ENCODE results near the gene CCL18.
"Not testable (repeated sequence)": the region's sequence is repeated elsewhere in the genome, so short reads cannot be mapped to it uniquely, and the experiment has no call there.

Gene CCL18

DNA sequence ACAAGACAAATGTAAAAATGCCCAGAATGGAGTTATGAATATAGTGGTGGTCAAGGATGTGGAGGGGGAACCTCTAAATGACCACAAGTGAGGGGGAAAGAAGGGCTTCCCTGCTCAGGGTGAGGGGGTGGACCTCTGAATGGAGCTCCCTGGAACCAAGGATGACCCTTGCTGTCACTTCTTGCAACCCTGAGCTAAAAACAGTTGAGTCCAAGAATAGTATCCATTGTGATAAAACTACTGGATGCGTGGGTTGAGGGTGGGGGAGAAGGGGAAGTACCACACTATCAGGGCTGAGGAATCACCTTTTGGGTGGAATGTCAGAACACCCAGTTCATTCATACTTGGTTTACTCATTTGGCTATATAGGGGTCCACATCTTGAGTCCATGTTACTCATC lies 34.9 kb downstream of the CCL18 start:
- H3K27me3 ChIP-seq (ENCODE audit: low read depth); H3K4me3 ChIP-seq; H3K4me1 ChIP-seq; H3K36me3 ChIP-seq (replicated peaks); H3K9me3 ChIP-seq; in situ Hi-C loops (cut with MboI; ENCODE audit: low sequenced_read_pairs); DNase-seq (ENCODE audit: low spot score in 2 of 2): not testable (repeated sequence)

DNA sequence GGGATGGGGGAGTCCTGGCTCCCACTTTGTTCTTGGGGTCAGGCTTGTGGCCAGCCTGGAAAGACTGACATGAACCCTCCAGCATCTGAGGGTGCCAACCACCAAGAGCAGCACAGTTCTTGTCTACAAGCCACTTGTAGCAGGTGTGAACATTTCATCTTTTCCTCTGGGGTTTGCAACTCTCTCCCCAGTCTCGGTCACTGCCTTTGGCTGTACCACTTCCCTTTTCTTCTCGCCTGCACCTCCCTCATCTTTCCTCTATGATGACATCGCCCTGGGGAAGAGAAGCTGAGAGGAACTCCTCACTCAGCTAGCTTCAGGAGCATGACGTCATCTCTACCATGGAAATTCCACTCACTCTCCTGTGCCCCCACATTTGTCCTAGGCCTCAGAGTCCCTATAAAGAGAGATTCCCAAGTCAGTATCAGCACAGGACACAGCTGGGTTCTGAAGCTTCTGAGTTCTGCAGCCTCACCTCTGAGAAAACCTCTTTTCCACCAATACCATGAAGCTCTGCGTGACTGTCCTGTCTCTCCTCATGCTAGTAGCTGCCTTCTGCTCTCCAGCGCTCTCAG lies 39.4 kb downstream of the CCL18 start, which contains the start of gene CCL4:
Gene CCL4, plus strand, starts transcription at position 427 of the 575 bp plus-strand sequence. Its CDS starts 79 bp downstream, at position 506.
- H3K4me3 ChIP-seq: not testable (repeated sequence)

DNA sequence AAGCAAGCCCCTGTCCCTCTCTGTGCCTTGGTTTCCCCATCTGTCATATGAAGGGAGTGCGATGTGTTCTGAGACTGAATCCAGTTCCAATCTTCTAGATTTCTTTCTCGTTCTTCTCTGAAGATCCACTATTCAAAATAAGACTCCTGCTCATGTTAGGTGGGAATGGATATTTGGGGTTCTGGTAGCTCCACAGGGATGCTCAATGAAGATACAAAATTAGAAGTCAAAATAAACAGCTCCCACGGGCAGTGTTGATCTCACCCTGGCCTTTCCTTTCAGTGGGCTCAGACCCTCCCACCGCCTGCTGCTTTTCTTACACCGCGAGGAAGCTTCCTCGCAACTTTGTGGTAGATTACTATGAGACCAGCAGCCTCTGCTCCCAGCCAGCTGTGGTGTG lies 40.2 kb downstream of the CCL18 start:
- H3K27me3 ChIP-seq (ENCODE audit: low read depth); H3K4me3 ChIP-seq; in situ Hi-C loops (cut with MboI; ENCODE audit: low sequenced_read_pairs); DNase-seq (ENCODE audit: low spot score in 2 of 2); H3K9me3 ChIP-seq; H3K36me3 ChIP-seq (replicated peaks); H3K4me1 ChIP-seq: not testable (repeated sequence)

More for the DNA sequence above, 39.4 kb downstream of the CCL18 start, which contains the start of gene CCL4:
- H3K27me3 ChIP-seq (ENCODE audit: low read depth); H3K36me3 ChIP-seq (replicated peaks); H3K4me1 ChIP-seq; H3K9me3 ChIP-seq; in situ Hi-C loops (cut with MboI; ENCODE audit: low sequenced_read_pairs); DNase-seq (ENCODE audit: low spot score in 2 of 2): not testable (repeated sequence)

GRCh38 chr17:36104701-36105181 lies 40.7 kb downstream of the CCL18 start:
- Histone ChIP-seq H3K4me1 (no peaks in the 10 kb centered on the region), H3K4me3 (no peak overlapping the region), H3K36me3 (replicated peaks) (no peaks in the 10 kb centered on the region), H3K9me3 (no peaks in the 10 kb centered on the region), H3K27me3 (ENCODE audit: low read depth) (no peaks in the 10 kb centered on the region; the same call in 1 of the 2 replicates)
- in situ Hi-C loops (cut with MboI; ENCODE audit: low sequenced_read_pairs): no loop called here
- no peak for DNase-seq (ENCODE audit: low spot score in 2 of 2)

GRCh38 chr17:36105781-36106492 lies 41.9 kb downstream of the CCL18 start:
- no peaks in the 10 kb centered on the region for H3K9me3 ChIP-seq
- no peaks in the 10 kb centered on the region; the same call in 1 of the 2 replicates for H3K27me3 ChIP-seq (ENCODE audit: low read depth)
- no peaks in the 10 kb centered on the region for H3K4me1 ChIP-seq
- no peak for DNase-seq (ENCODE audit: low spot score in 2 of 2)
- no peaks in the 10 kb centered on the region for H3K36me3 ChIP-seq (replicated peaks)
- no peak overlapping the region for H3K4me3 ChIP-seq
- in situ Hi-C loops (cut with MboI; ENCODE audit: low sequenced_read_pairs): no loop called here

- in situ Hi-C loops (cut with MboI; ENCODE audit: low sequenced_read_pairs): no loop called here
- Histone ChIP-seq H3K4me1 (no peaks in the 10 kb centered on the region), H3K36me3 (replicated peaks) (no peaks in the 10 kb centered on the region), H3K27me3 (ENCODE audit: low read depth) (no peaks in the 10 kb centered on the region; the same call in 1 of the 2 replicates), H3K4me3 (no peak overlapping the region), H3K9me3 (no peaks in the 10 kb centered on the region)
- no peak for DNase-seq (ENCODE audit: low spot score in 2 of 2)
Observed at GRCh38 chr17:36106493-36106835, 42.4 kb downstream of the CCL18 start.

DNA sequence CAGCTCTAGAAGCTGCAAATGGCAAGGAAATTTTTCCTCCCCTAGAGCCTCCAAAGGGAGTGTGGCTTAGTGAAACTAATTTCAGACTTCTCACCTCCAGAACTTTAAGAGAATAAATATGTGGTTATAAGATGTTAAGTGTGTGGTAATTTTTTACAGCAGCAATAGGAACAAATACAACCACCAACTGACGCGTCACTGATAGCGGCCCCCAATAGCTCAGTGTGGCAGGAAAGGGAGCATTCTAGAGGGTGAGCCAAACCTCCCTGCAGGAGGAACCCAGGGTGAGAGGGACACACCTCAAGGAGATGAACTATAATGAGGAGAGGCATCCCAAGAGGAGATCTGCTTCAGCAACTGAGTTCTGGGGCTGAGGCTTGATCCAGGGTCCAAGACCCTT lies 43.6 kb downstream of the CCL18 start:
- Histone ChIP-seq H3K9me3 (no peaks in the 10 kb centered on the region), H3K4me3 (no peak overlapping the region), H3K36me3 (replicated peaks) (no peaks in the 10 kb centered on the region), H3K4me1 (no peaks in the 10 kb centered on the region), H3K27me3 (ENCODE audit: low read depth) (no peaks in the 10 kb centered on the region; the same call in 1 of the 2 replicates)
- in situ Hi-C loops (cut with MboI; ENCODE audit: low sequenced_read_pairs): no loop called here
- DNase-seq (ENCODE audit: low spot score in 2 of 2): no peak

- H3K36me3 ChIP-seq (replicated peaks); DNase-seq (ENCODE audit: low spot score in 2 of 2); H3K4me1 ChIP-seq; in situ Hi-C loops (cut with MboI; ENCODE audit: low sequenced_read_pairs); H3K27me3 ChIP-seq (ENCODE audit: low read depth); H3K4me3 ChIP-seq; H3K9me3 ChIP-seq: not testable (repeated sequence)
Observed at GRCh38 chr17:36108265-36108664, 44.2 kb downstream of the CCL18 start.

DNA sequence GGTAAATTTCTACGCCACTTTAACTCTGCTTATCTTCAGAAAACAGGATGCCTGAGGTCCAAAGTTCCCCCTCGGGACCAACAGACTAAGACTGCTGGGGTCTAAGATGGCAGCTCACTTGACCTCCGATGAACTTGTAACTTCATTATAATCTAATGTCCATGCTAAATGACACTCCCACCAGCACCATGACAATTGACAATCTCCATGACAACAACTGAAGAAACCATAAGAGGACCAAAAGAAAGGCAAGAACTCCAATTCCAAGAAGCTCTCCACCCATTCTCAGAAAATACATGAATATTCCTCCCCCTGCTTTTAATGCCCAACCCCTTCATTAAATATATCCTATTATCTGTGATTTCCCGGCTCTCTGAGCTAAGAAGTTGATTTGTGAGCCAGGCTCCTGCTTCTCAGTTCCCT lies 47.0 kb downstream of the CCL18 start:
- H3K9me3 ChIP-seq: no peaks in the 10 kb centered on the region
- in situ Hi-C loops (cut with MboI; ENCODE audit: low sequenced_read_pairs): no loop called here

DNA sequence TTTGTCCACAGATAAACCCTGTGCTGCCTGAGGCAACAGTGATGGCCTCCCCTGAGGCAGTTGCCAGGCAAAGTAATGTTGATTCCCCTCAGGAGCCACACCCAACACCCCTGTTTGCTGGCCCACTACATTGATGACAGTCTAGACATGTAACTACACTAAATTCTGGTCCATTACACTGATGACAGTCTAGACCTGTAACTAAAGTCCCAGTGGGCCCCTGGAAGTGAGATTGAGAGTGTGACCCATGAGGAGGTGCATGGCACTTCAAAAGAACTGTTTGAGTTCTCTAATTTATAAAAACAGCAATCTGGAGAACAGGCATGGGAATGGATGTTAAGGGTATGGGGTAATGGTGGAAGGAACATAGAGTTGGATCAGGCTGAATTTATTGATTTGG lies 48.5 kb downstream of the CCL18 start:
- no peaks in the 10 kb centered on the region for H3K4me1 ChIP-seq
- no peak overlapping the region for H3K4me3 ChIP-seq
- in situ Hi-C loops (cut with MboI; ENCODE audit: low sequenced_read_pairs): no loop called here

More for the DNA sequence above, 47.0 kb downstream of the CCL18 start:
- no peaks in the 10 kb centered on the region; the same call in 1 of the 2 replicates for H3K27me3 ChIP-seq (ENCODE audit: low read depth)
- DNase-seq (ENCODE audit: low spot score in 2 of 2): no peak
- no peaks in the 10 kb centered on the region for H3K36me3 ChIP-seq (replicated peaks)
- no peak overlapping the region for H3K4me3 ChIP-seq
- no peaks in the 10 kb centered on the region for H3K4me1 ChIP-seq

GRCh38 chr17:36113131-36113530 lies 49.1 kb downstream of the CCL18 start:
- H3K9me3 ChIP-seq; DNase-seq (ENCODE audit: low spot score in 2 of 2); H3K27me3 ChIP-seq (ENCODE audit: low read depth); H3K4me1 ChIP-seq; H3K36me3 ChIP-seq (replicated peaks); in situ Hi-C loops (cut with MboI; ENCODE audit: low sequenced_read_pairs); H3K4me3 ChIP-seq: not testable (repeated sequence)

More for the DNA sequence above, 48.5 kb downstream of the CCL18 start:
- Histone ChIP-seq H3K9me3 (no peaks in the 10 kb centered on the region), H3K36me3 (replicated peaks) (no peaks in the 10 kb centered on the region), H3K27me3 (ENCODE audit: low read depth) (no peaks in the 10 kb centered on the region)
- DNase-seq (ENCODE audit: low spot score in 2 of 2): no peak

DNA sequence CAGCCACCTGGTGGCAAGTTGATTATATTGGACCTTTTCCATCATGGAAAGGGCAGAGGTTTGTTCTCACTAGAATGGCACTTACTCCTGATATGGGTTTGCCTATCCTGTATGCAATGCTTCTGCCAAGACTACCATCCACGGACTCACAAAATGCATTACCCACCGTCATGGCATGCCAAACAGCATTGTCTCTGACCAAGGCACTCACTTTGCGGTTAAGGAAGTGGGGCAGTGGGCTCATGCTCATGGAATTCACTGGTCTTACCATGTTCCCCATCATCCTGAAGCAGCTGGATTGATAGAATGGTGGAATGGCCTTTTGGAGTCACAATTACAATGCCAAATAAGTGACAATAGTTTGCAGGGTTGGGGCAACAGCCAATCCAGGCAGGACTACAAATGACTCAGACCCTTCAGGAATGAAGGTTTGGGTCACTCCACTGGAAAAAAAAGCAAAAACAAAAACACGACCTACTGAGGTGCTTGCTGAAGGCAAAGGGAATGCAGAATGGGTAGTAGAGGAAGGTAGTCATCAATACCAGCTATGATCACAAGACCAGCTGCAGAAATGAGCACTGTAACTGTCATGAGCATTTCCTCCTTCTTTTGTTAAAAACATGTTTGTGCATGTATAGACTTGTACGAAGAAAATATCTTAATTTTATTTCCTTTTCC lies 51.0 kb downstream of the CCL18 start:
- H3K4me3 ChIP-seq; H3K9me3 ChIP-seq; H3K36me3 ChIP-seq (replicated peaks); in situ Hi-C loops (cut with MboI; ENCODE audit: low sequenced_read_pairs); H3K4me1 ChIP-seq; DNase-seq (ENCODE audit: low spot score in 2 of 2); H3K27me3 ChIP-seq (ENCODE audit: low read depth): not testable (repeated sequence)

- H3K9me3 ChIP-seq; DNase-seq (ENCODE audit: low spot score in 2 of 2); H3K4me3 ChIP-seq; H3K27me3 ChIP-seq (ENCODE audit: low read depth); in situ Hi-C loops (cut with MboI; ENCODE audit: low sequenced_read_pairs); H3K4me1 ChIP-seq; H3K36me3 ChIP-seq (replicated peaks): not testable (repeated sequence)
Observed at GRCh38 chr17:36115649-36115977, 51.5 kb downstream of the CCL18 start.

All from HAP-1 (cell line).